Neuronal stem cell (in vitro differentiated cells): ENCODE results near the gene TMEM87B.
"Not testable (repeated sequence)": the region's sequence is repeated elsewhere in the genome, so short reads cannot be mapped to it uniquely, and the experiment has no call there.

ENCODE experiments used
- DNase-seq: peaks from one replicate; pipeline ENCODE4 v3.0.0-alpha.2; 2013; ENCODE audit warnings: low spot score
- H2AFZ ChIP-seq: one replicate; pipeline ENCODE4 v1.6.1; 2013; ENCODE audit warnings: mild to moderate bottlenecking, low read length, inconsistent platforms
- H2AK5ac ChIP-seq: 2 replicates; pipeline ENCODE4 v1.6.1; 2013; ENCODE audit warnings: low read depth, mild to moderate bottlenecking, inconsistent platforms, low read length, moderate library complexity, mixed read lengths
- H2BK120ac ChIP-seq: 2 replicates; pipeline ENCODE4 v1.6.1; 2013; ENCODE audit warnings: low read depth, mild to moderate bottlenecking, inconsistent platforms, low read length, moderate library complexity, mixed read lengths
- H2BK12ac ChIP-seq: one replicate; pipeline ENCODE4 v1.6.1; 2013; ENCODE audit warnings: low read length, inconsistent platforms
- H2BK15ac ChIP-seq: 2 replicates; pipeline ENCODE4 v1.6.1; 2013; ENCODE audit warnings: mild to moderate bottlenecking, low read length, inconsistent platforms, mixed read lengths
- H2BK5ac ChIP-seq: one replicate; pipeline ENCODE4 v1.6.1; 2013; ENCODE audit warnings: inconsistent platforms, mild to moderate bottlenecking, low read length, moderate library complexity
- H3K14ac ChIP-seq: one replicate; pipeline ENCODE4 v1.6.1; 2013; ENCODE audit warnings: low read length, inconsistent platforms
- H3K18ac ChIP-seq: 2 replicates; pipeline ENCODE4 v1.6.1; 2013; ENCODE audit warnings: low read length, inconsistent platforms
- H3K23ac ChIP-seq: 2 replicates; pipeline ENCODE4 v1.6.1; 2013; ENCODE audit warnings: low read depth, mild to moderate bottlenecking, mixed read lengths, low read length, inconsistent platforms; ENCODE audit not compliant: poor library complexity
- H3K27ac ChIP-seq: replicated peaks from 3 replicates; pipeline ENCODE4 v1.5.1; 2013; ENCODE audit warnings: low read length, inconsistent platforms
- H3K27me3 ChIP-seq, 3 experiments: 2 replicates each; pipeline ENCODE4 v1.6.1; 2013; ENCODE audit warnings: low read length in 3 of 3, mild to moderate bottlenecking in 2 of 3, inconsistent platforms in 1 of 3, low read depth in 1 of 3, mixed read lengths in 1 of 3, moderate library complexity in 1 of 3; ENCODE audit not compliant: control insufficient read depth in 3 of 3, insufficient read depth in 3 of 3
- H3K36me3 ChIP-seq, 2 donors: replicated peaks in 1 of 2; 2 replicates each; pipeline ENCODE4 v1.6.1; 2013; ENCODE audit warnings: low read length in 2 of 2; ENCODE audit not compliant: control insufficient read depth in 2 of 2, insufficient read depth in 2 of 2
- H3K4ac ChIP-seq: 2 replicates; pipeline ENCODE4 v1.6.1; 2013; ENCODE audit warnings: inconsistent platforms, mild to moderate bottlenecking, low read length, moderate library complexity
- H3K4me1 ChIP-seq, 2 donors: 1 replicate in 1 of 2; 2 replicates in 1 of 2; pipeline ENCODE4 v1.6.1; 2013; ENCODE audit warnings: low read length in 2 of 2, low read depth in 1 of 2; ENCODE audit not compliant: control insufficient read depth in 2 of 2, insufficient read depth in 1 of 2
- H3K4me2 ChIP-seq: one replicate; pipeline ENCODE4 v1.6.1; 2013; ENCODE audit warnings: mild to moderate bottlenecking, low read length, inconsistent platforms; ENCODE audit not compliant: insufficient read depth, poor library complexity, severe bottlenecking
- H3K4me3 ChIP-seq, 2 donors: 2 replicates each; pipeline ENCODE4 v1.5.1; 2013; ENCODE audit warnings: low read length in 2 of 2, mild to moderate bottlenecking in 2 of 2, inconsistent platforms in 1 of 2, moderate library complexity in 1 of 2
- H3K79me1 ChIP-seq: one replicate; pipeline ENCODE4 v1.6.1; 2013; ENCODE audit warnings: low read depth, mild to moderate bottlenecking, inconsistent platforms, low read length, moderate library complexity
- H3K9ac ChIP-seq: one replicate; pipeline ENCODE4 v1.6.1; 2013; ENCODE audit warnings: mild to moderate bottlenecking, low read depth, low read length, inconsistent platforms; ENCODE audit not compliant: poor library complexity
- H3K9me3 ChIP-seq, 2 donors: replicated peaks in 1 of 2; 2 replicates each; pipeline versions ENCODE3 to v1.6.1; 2013; ENCODE audit warnings: low read length in 2 of 2, mild to moderate bottlenecking in 2 of 2, inconsistent platforms in 1 of 2, low read depth in 1 of 2, mixed read lengths in 1 of 2, moderate library complexity in 1 of 2; ENCODE audit not compliant: control insufficient read depth in 2 of 2, insufficient read depth in 1 of 2
- H4K8ac ChIP-seq: one replicate; pipeline ENCODE4 v1.6.1; 2013; ENCODE audit warnings: low read depth, mild to moderate bottlenecking, inconsistent platforms, low read length, moderate library complexity
- H4K91ac ChIP-seq: one replicate; pipeline ENCODE4 v1.6.1; 2013; ENCODE audit warnings: low read length, low read depth, mild to moderate bottlenecking, inconsistent platforms; ENCODE audit not compliant: poor library complexity
- whole genome bisulfite sequencing, 2 donors: extraction: QIAGEN DNeasy Blood & Tissue Kit; methylation state at CpG; one replicate each; pipeline ENCODE4 v1.1.7; 2013; ENCODE audit warnings: missing lambda C conversion rate in 2 of 2, mixed read lengths in 1 of 2; ENCODE audit not compliant: insufficient read length in 2 of 2, insufficient replicate concordance in 1 of 2; ENCODE audit errors: extremely low coverage in 2 of 2; 5-methylcytosine and 5-hydroxymethylcytosine counted together

TMEM87B gene

GRCh38 chr2:112039556-112039955, 15.5 kb upstream of the TMEM87B start:
- not testable (repeated sequence) for H3K4me2 ChIP-seq, H3K4me3 ChIP-seq, H3K14ac ChIP-seq, H3K4ac ChIP-seq, H3K9ac ChIP-seq, H3K18ac ChIP-seq, H4K91ac ChIP-seq, H3K4me1 ChIP-seq, H2BK120ac ChIP-seq, H2BK12ac ChIP-seq, H2AFZ ChIP-seq, H4K8ac ChIP-seq, H3K79me1 ChIP-seq, H3K27ac ChIP-seq, H2AK5ac ChIP-seq, H3K9me3 ChIP-seq, H3K27me3 ChIP-seq, DNase-seq, H2BK15ac ChIP-seq, H3K23ac ChIP-seq, H2BK5ac ChIP-seq, H3K36me3 ChIP-seq
- WGBS, 2 donors = no CpG with 5 or more reads among the region's 12 CpGs

- not testable (repeated sequence) for H3K9me3 ChIP-seq, H2AFZ ChIP-seq, H2BK120ac ChIP-seq, H3K4me3 ChIP-seq, H3K79me1 ChIP-seq, H3K36me3 ChIP-seq, H3K23ac ChIP-seq, DNase-seq, H3K4me2 ChIP-seq, H3K4me1 ChIP-seq, H3K18ac ChIP-seq, H3K27ac ChIP-seq, H3K27me3 ChIP-seq, H2AK5ac ChIP-seq, H4K8ac ChIP-seq, H2BK5ac ChIP-seq, H2BK12ac ChIP-seq, H2BK15ac ChIP-seq, H3K9ac ChIP-seq, H3K4ac ChIP-seq, H4K91ac ChIP-seq, H3K14ac ChIP-seq
- WGBS, 2 donors = no CpG with 5 or more reads among the region's 2 CpGs
Measured at GRCh38 chr2:112040066-112040465, 15.0 kb upstream of the TMEM87B start.

- DNase-seq, H2BK12ac ChIP-seq: not testable (repeated sequence)
- no CpG with 5 or more reads among the region's 6 CpGs for WGBS, 2 donors
Measured at GRCh38 chr2:112041460-112041859, 13.6 kb upstream of the TMEM87B start.

GRCh38 chr2:112045446-112046014, 9.5 kb upstream of the TMEM87B start:
- Histone ChIP-seq H2BK5ac (no peak overlapping the region), H3K9ac (no peak overlapping the region), H3K79me1 (no peaks in the 10 kb centered on the region), H2BK120ac (no peak overlapping the region), H3K4me3 (no peak overlapping the region), H3K4ac (no peak overlapping the region), H2BK15ac (no peak overlapping the region), H4K8ac (no peak overlapping the region), H3K36me3 (no peaks in the 10 kb centered on the region), H3K18ac (no peak overlapping the region), H2BK12ac (no peak overlapping the region), H2AFZ (no peak overlapping the region), H3K9me3 (peaks cover 0 to 9% of the 10 kb centered on the region in 2 donors), H2AK5ac (no peak overlapping the region), H3K27me3 (no peaks in the 10 kb centered on the region), H3K27ac (no peak overlapping the region), H3K4me1 (peaks cover 4 to 5% of the 10 kb centered on the region in 2 donors), H3K4me2 (no peak overlapping the region), H3K14ac (no peak overlapping the region), H3K23ac (no peak overlapping the region), H4K91ac (no peak overlapping the region)
- no peak for DNase-seq

More at GRCh38 chr2:112041460-112041859, 13.6 kb upstream of the TMEM87B start:
- not testable (repeated sequence) for H3K4me3 ChIP-seq, H2AFZ ChIP-seq, H3K36me3 ChIP-seq, H4K91ac ChIP-seq, H3K4ac ChIP-seq, H3K27me3 ChIP-seq, H2BK120ac ChIP-seq, H2AK5ac ChIP-seq, H2BK15ac ChIP-seq, H3K4me2 ChIP-seq, H4K8ac ChIP-seq, H3K23ac ChIP-seq, H3K27ac ChIP-seq, H3K4me1 ChIP-seq, H3K18ac ChIP-seq, H3K14ac ChIP-seq, H3K9me3 ChIP-seq, H2BK5ac ChIP-seq, H3K79me1 ChIP-seq, H3K9ac ChIP-seq
